VCaP (cell line): ENCODE measurements around the gene MSRB1.

ENCODE experiments used
- H3K27ac ChIP-seq: fragments of 450-650 bp; 2 replicates; pipeline ENCODE4 v1.5.1; 2017
- CTCF ChIP-seq: fragments of 450-650 bp; conservative IDR thresholded peaks from 2 replicates; pipeline ENCODE4 v1.5.1; 2017; ENCODE audit warnings: mild to moderate bottlenecking, moderate library complexity

The MSRB1 gene

GRCh38 chr16:1917056-1917664 is 25.8 kb downstream of the MSRB1 start:
- no peak overlapping the region for H3K27ac ChIP-seq

GRCh38 chr16:1916640-1916990 is 26.4 kb downstream of the MSRB1 start:
- TF ChIP-seq CTCF = no peak
- H3K27ac ChIP-seq = no peak overlapping the region

More at GRCh38 chr16:1917056-1917664, 25.8 kb downstream of the MSRB1 start:
- no peak for TF ChIP-seq CTCF

GRCh38 chr16:1915732-1916639 is 27.0 kb downstream of the MSRB1 start:
- H3K27ac ChIP-seq = no peak overlapping the region
- TF ChIP-seq CTCF = no peak

GRCh38 chr16:1914988-1915387 is 28.0 kb downstream of the MSRB1 start:
- H3K27ac ChIP-seq = no peak overlapping the region
- TF ChIP-seq CTCF = no peak

GRCh38 chr16:1914084-1914608 is 28.9 kb downstream of the MSRB1 start:
- no peak overlapping the region for H3K27ac ChIP-seq
- no peak for TF ChIP-seq CTCF

- no peak for TF ChIP-seq CTCF
- H3K27ac ChIP-seq = no peak overlapping the region
Measured at GRCh38 chr16:1913327-1914083, 29.5 kb downstream of the MSRB1 start.

GRCh38 chr16:1912215-1912543 is 30.8 kb downstream of the MSRB1 start:
- TF ChIP-seq CTCF = no peak
- no peak overlapping the region for H3K27ac ChIP-seq
